Measurements from ENCODE around the gene AP2M1. TPM values are rescaled to one million over a fixed set of nuclear protein-coding genes. Genes with fewer than 3 reads are reported as not detected.

The AP2M1 gene
- total RNA-seq, 1 donor from 2014 or later = 298 TPM

DNA sequence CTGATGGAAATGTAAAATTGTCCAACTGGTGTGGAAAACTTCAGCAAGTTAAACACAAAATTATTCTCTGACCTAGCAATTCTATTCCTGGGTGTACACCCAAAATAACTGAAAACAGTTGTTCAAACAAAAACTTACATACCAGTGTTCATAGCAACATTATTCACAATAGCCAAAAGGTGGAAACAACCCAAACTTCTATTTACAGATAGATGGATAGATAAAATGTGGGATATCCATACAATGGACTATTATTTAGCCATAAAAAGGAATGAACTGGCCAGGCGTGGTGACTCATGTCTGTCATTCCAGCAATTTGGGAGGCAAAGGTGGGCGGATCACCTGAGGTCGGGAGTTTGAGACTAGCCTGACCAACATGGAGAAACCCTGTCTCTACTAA is 47.9 kb downstream of the AP2M1 start:
- no peak overlapping the region for H3K4me3 Mint-ChIP-seq
- no peak for DNase-seq (ENCODE audit: extremely low spot score, unreplicated experiment)
- no peaks in the 10 kb centered on the region for H3K9me3 Mint-ChIP-seq
- no peaks in the 10 kb centered on the region for H3K36me3 Mint-ChIP-seq
- peaks cover 52% of the 10 kb centered on the region for H3K27me3 Mint-ChIP-seq
- H3K27ac Mint-ChIP-seq = no peak overlapping the region
- TF ChIP-seq, protein P1, sequence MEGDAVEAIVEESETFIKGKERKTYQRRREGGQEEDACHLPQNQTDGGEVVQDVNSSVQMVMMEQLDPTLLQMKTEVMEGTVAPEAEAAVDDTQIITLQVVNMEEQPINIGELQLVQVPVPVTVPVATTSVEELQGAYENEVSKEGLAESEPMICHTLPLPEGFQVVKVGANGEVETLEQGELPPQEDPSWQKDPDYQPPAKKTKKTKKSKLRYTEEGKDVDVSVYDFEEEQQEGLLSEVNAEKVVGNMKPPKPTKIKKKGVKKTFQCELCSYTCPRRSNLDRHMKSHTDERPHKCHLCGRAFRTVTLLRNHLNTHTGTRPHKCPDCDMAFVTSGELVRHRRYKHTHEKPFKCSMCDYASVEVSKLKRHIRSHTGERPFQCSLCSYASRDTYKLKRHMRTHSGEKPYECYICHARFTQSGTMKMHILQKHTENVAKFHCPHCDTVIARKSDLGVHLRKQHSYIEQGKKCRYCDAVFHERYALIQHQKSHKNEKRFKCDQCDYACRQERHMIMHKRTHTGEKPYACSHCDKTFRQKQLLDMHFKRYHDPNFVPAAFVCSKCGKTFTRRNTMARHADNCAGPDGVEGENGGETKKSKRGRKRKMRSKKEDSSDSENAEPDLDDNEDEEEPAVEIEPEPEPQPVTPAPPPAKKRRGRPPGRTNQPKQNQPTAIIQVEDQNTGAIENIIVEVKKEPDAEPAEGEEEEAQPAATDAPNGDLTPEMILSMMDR (conservative IDR thresholded peaks at IDR 0.05) = no peak
- no peaks in the 10 kb centered on the region for H3K4me1 Mint-ChIP-seq (ENCODE audit: unreplicated experiment)

DNA sequence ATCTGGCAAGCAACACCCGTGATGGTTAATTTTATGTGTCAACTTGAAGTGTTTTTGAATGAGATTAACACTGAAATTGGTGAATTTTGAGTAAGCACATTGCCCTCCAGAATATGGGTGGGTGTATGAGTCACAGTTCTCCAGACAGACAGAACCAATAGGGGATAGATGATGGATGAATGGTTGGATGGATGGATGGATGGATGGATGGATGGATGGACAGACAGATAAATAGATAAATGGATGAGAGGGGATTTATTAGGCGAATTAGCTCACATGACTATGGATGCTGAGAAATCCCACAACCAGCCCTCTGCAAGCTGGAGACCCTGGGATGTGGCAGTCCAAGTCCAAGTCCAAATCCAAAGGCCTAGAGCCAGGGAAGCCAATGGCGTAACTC is 49.3 kb downstream of the AP2M1 start:
- TF ChIP-seq, protein P1 (conservative IDR thresholded peaks at IDR 0.05) = no peak
- H3K27me3 Mint-ChIP-seq = peaks cover 59% of the 10 kb centered on the region

DNA sequence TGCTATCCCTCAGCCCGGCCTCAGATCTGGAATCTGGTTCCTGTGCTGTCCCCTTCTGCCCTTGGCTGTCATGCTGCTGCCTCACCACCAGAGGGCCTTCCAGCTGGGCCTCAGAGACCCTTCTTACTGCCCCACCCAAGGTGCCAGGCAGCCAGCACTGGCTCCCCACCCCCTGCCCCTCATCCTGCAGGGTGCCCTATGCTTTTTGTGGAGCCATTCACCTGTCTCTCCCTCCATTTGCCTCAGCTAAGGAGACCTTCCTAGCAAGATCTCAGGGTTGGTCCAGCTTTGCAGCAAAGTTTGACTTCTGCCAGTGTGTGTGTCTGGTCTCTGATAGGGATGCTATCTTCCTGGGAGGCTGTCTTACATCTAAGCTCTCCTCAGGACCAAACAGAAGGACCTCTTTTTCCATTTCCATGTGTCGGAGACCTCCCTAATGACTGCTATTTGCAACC is 52.9 kb downstream of the AP2M1 start:
- H3K4me3 Mint-ChIP-seq = peak overlapping the region; percentile 45
- no peaks in the 10 kb centered on the region for H3K36me3 Mint-ChIP-seq
- H3K4me1 Mint-ChIP-seq (ENCODE audit: unreplicated experiment) = peaks cover 7% of the 10 kb centered on the region
- H3K9me3 Mint-ChIP-seq = no peaks in the 10 kb centered on the region
- no peak for DNase-seq (ENCODE audit: extremely low spot score, unreplicated experiment)
- H3K27ac Mint-ChIP-seq = no peak overlapping the region
- TF ChIP-seq, protein P1 (conservative IDR thresholded peaks at IDR 0.05) = peak; percentile 83
- H3K27me3 Mint-ChIP-seq = peaks cover 73% of the 10 kb centered on the region

More for the DNA sequence above, 49.3 kb downstream of the AP2M1 start:
- H3K9me3 Mint-ChIP-seq = no peaks in the 10 kb centered on the region
- no peaks in the 10 kb centered on the region for H3K4me1 Mint-ChIP-seq (ENCODE audit: unreplicated experiment)
- H3K36me3 Mint-ChIP-seq = no peaks in the 10 kb centered on the region
- no peak for DNase-seq (ENCODE audit: extremely low spot score, unreplicated experiment)
- H3K27ac Mint-ChIP-seq = no peak overlapping the region
- no peak overlapping the region for H3K4me3 Mint-ChIP-seq

DNA sequence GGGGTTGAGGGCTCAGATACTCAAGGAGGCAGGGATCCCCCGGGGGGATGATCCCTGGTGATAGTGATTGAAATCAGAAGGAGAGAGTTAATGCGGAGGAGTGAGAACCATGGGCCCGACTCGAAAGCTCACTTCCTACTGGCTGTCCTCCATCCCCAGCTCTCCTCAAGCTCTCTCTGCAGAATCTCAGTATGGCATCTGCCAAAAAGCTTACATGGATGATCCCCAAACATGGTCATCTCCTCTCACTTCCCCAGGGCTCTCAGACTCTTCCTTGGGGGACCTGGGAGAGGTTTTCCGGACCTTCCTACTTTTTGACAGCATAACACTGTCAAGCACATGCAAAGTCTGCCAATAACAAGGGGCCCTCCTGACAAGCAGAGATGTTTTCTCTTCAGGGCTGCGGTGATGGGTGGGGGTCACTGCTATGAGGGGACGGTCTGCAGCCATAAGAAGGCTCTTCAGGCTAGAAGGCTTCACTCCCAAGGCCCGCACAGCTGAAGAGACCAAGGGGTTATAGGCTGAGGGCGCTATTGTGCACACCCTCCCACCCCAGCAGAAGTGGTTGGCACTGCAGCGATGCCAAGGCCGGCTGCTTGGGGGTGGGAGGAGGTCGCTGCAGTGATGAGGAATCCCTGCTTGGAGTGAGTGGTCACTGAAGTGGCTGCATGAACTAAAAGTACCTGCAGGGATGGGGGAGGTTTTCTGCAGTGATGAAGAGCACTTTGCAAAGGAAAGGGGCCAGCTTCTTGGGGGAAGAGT is 53.9 kb downstream of the AP2M1 start:
- peaks cover 75% of the 10 kb centered on the region for H3K27me3 Mint-ChIP-seq
- H3K27ac Mint-ChIP-seq = no peak overlapping the region
- H3K9me3 Mint-ChIP-seq = no peaks in the 10 kb centered on the region
- peaks cover 7% of the 10 kb centered on the region for H3K4me1 Mint-ChIP-seq (ENCODE audit: unreplicated experiment)
- TF ChIP-seq, protein P1 (conservative IDR thresholded peaks at IDR 0.05) = no peak
- H3K36me3 Mint-ChIP-seq = no peaks in the 10 kb centered on the region
- H3K4me3 Mint-ChIP-seq = peak overlapping the region; percentile 73
- no peak for DNase-seq (ENCODE audit: extremely low spot score, unreplicated experiment)

DNA sequence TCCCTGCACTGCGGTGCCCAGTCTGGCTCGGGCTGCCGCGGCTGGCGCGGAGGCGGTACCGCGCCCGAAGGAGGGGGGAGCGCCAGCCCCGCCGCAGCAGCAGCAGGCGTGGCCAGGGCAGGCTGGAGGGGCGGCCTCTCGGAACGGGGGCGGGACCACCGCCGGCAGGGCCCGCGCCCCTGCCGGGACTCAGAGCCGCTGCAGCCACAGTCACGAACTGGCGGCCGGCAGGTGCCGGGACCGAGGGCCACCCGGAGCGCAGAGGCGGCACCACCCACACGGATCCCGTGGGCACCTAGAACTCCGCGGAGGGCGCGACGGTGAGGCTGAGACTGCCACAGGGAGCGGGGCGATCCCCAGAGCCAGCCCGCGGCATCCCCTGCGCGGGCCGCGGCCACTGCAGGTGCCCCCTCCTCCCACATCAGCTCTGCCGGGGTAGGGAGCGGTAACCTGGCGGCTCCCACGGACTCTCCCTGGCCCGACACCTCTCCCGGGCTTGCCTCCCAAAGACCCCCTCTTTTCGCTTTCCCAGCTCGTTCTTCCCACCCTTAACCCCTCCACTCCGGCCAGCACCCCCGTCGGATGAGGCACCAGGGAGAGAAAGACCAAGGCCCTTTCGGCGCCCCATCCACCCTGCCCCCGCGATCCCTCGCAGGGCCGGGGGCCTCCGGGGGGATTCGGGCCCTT is 54.9 kb downstream of the AP2M1 start, which contains the start of gene VWA5B2:
VWA5B2 (plus strand) TSS at position 192 of the 687 bp plus-strand sequence. CDS start 944 bp downstream, outside the sequence.
- Mint-ChIP-seq H3K27me3 (peaks cover 76% of the 10 kb centered on the region), H3K4me3 (peak within 1 kb of the TSS; percentile 73), H3K9me3 (no peaks in the 10 kb centered on the region), H3K27ac (no peak within 1 kb of the TSS), H3K4me1 (ENCODE audit: unreplicated experiment) (peaks cover 7% of the 10 kb centered on the region), H3K36me3 (no peaks in the 10 kb centered on the region)
- TF ChIP-seq, protein P1 (conservative IDR thresholded peaks at IDR 0.05) = peak; percentile 63
- peak; percentile 77 for DNase-seq (ENCODE audit: extremely low spot score, unreplicated experiment)

Measured in type B pancreatic cell (in vitro differentiated cells).